ENCODE results near the gene SFSWAP. TPM values are rescaled to one million over a fixed set of nuclear protein-coding genes. Genes with fewer than 3 reads are reported as not detected.
"Not testable (repeated sequence)": the region's sequence is repeated elsewhere in the genome, so short reads cannot be mapped to it uniquely, and the experiment has no call there.

Gene SFSWAP
- polyA plus RNA-seq, 2 donors = 20.8 to 27.9 TPM

GRCh38 chr12:131678389-131679181, 32.3 kb upstream of the SFSWAP start:
- not testable (repeated sequence) for H3K36me3 ChIP-seq (ENCODE audit: control insufficient read depth in 2 of 2, insufficient read depth in 2 of 2, low read length in 1 of 2); H3K27ac ChIP-seq (ENCODE audit: low read depth in 2 of 2, low read length in 1 of 2); H3K4me3 ChIP-seq (ENCODE audit: low read depth in 1 of 2, low read length in 2 of 2); H3K9me3 ChIP-seq (ENCODE audit: control insufficient read depth in 2 of 2, insufficient read depth in 1 of 2, low read depth in 1 of 2, low read length in 1 of 2); H3K4me1 ChIP-seq (ENCODE audit: control insufficient read depth in 2 of 2, insufficient read depth in 2 of 2, low read length in 1 of 2); H3K27me3 ChIP-seq (ENCODE audit: control insufficient read depth in 1 of 2, insufficient read depth in 2 of 2, low read length in 2 of 2)
- WGBS, 2 donors = 74 to 82% methylated on average over 27 to 29 of the region's 29 CpGs

- WGBS, 2 donors = 80% methylated on average over 5 to 8 of the region's 16 CpGs
- not testable (repeated sequence) for H3K9me3 ChIP-seq (ENCODE audit: control insufficient read depth in 2 of 2, insufficient read depth in 1 of 2, low read depth in 1 of 2, low read length in 1 of 2); H3K4me1 ChIP-seq (ENCODE audit: control insufficient read depth in 2 of 2, insufficient read depth in 2 of 2, low read length in 1 of 2); H3K36me3 ChIP-seq (ENCODE audit: control insufficient read depth in 2 of 2, insufficient read depth in 2 of 2, low read length in 1 of 2); H3K27ac ChIP-seq (ENCODE audit: low read depth in 2 of 2, low read length in 1 of 2); H3K27me3 ChIP-seq (ENCODE audit: control insufficient read depth in 1 of 2, insufficient read depth in 2 of 2, low read length in 2 of 2); H3K4me3 ChIP-seq (ENCODE audit: low read depth in 1 of 2, low read length in 2 of 2)
These were observed 31.7 kb upstream of the SFSWAP start for GRCh38 chr12:131679186-131679585.

GRCh38 chr12:131679816-131680215, 31.1 kb upstream of the SFSWAP start:
- not testable (repeated sequence) for H3K9me3 ChIP-seq (ENCODE audit: control insufficient read depth in 2 of 2, insufficient read depth in 1 of 2, low read depth in 1 of 2, low read length in 1 of 2); H3K27me3 ChIP-seq (ENCODE audit: control insufficient read depth in 1 of 2, insufficient read depth in 2 of 2, low read length in 2 of 2); H3K27ac ChIP-seq (ENCODE audit: low read depth in 2 of 2, low read length in 1 of 2); H3K36me3 ChIP-seq (ENCODE audit: control insufficient read depth in 2 of 2, insufficient read depth in 2 of 2, low read length in 1 of 2); H3K4me1 ChIP-seq (ENCODE audit: control insufficient read depth in 2 of 2, insufficient read depth in 2 of 2, low read length in 1 of 2); H3K4me3 ChIP-seq (ENCODE audit: low read depth in 1 of 2, low read length in 2 of 2)
- 66 to 84% methylated on average over 5 to 14 of the region's 23 CpGs for WGBS, 2 donors

- not testable (repeated sequence) for H3K9me3 ChIP-seq (ENCODE audit: control insufficient read depth in 2 of 2, insufficient read depth in 1 of 2, low read depth in 1 of 2, low read length in 1 of 2); H3K27me3 ChIP-seq (ENCODE audit: control insufficient read depth in 1 of 2, insufficient read depth in 2 of 2, low read length in 2 of 2); H3K4me3 ChIP-seq (ENCODE audit: low read depth in 1 of 2, low read length in 2 of 2); H3K27ac ChIP-seq (ENCODE audit: low read depth in 2 of 2, low read length in 1 of 2); H3K36me3 ChIP-seq (ENCODE audit: control insufficient read depth in 2 of 2, insufficient read depth in 2 of 2, low read length in 1 of 2); H3K4me1 ChIP-seq (ENCODE audit: control insufficient read depth in 2 of 2, insufficient read depth in 2 of 2, low read length in 1 of 2)
- 74 to 76% methylated on average over 15 of the region's 18 CpGs for WGBS, 2 donors
These were observed 30.3 kb upstream of the SFSWAP start for GRCh38 chr12:131680392-131681256.

GRCh38 chr12:131681257-131681620, 29.7 kb upstream of the SFSWAP start:
- WGBS, 2 donors = 67 to 74% methylated on average over 5 of the region's 5 CpGs
- no peaks in the 10 kb centered on the region for H3K27me3 ChIP-seq (ENCODE audit: control insufficient read depth in 1 of 2, insufficient read depth in 2 of 2, low read length in 2 of 2)

GRCh38 chr12:131681746-131682509, 29.0 kb upstream of the SFSWAP start:
- WGBS, 2 donors = 28 to 34% methylated on average over 19 to 25 of the region's 25 CpGs
- H3K27me3 ChIP-seq (ENCODE audit: control insufficient read depth in 1 of 2, insufficient read depth in 2 of 2, low read length in 2 of 2); H3K9me3 ChIP-seq (ENCODE audit: control insufficient read depth in 2 of 2, insufficient read depth in 1 of 2, low read depth in 1 of 2, low read length in 1 of 2); H3K4me1 ChIP-seq (ENCODE audit: control insufficient read depth in 2 of 2, insufficient read depth in 2 of 2, low read length in 1 of 2); H3K4me3 ChIP-seq (ENCODE audit: low read depth in 1 of 2, low read length in 2 of 2); H3K36me3 ChIP-seq (ENCODE audit: control insufficient read depth in 2 of 2, insufficient read depth in 2 of 2, low read length in 1 of 2); H3K27ac ChIP-seq (ENCODE audit: low read depth in 2 of 2, low read length in 1 of 2): not testable (repeated sequence)

More at GRCh38 chr12:131681257-131681620, 29.7 kb upstream of the SFSWAP start:
- no peaks in the 10 kb centered on the region for H3K9me3 ChIP-seq (ENCODE audit: control insufficient read depth in 2 of 2, insufficient read depth in 1 of 2, low read depth in 1 of 2, low read length in 1 of 2)
- H3K4me1 ChIP-seq (ENCODE audit: control insufficient read depth in 2 of 2, insufficient read depth in 2 of 2, low read length in 1 of 2) = peaks cover 0 to 7% of the 10 kb centered on the region in 2 donors
- H3K4me3 ChIP-seq (ENCODE audit: low read depth in 1 of 2, low read length in 2 of 2) = no peak overlapping the region
- H3K27ac ChIP-seq (ENCODE audit: low read depth in 2 of 2, low read length in 1 of 2) = no peak overlapping the region
- no peaks in the 10 kb centered on the region for H3K36me3 ChIP-seq (ENCODE audit: control insufficient read depth in 2 of 2, insufficient read depth in 2 of 2, low read length in 1 of 2)

GRCh38 chr12:131682510-131682895, 28.4 kb upstream of the SFSWAP start:
- 32 to 38% methylated on average over 10 of the region's 10 CpGs for WGBS, 2 donors

GRCh38 chr12:131683266-131684014, 27.4 kb upstream of the SFSWAP start:
- Histone ChIP-seq H3K4me3 (ENCODE audit: low read depth in 1 of 2, low read length in 2 of 2) (no peak overlapping the region), H3K27me3 (ENCODE audit: control insufficient read depth in 1 of 2, insufficient read depth in 2 of 2, low read length in 2 of 2) (no peaks in the 10 kb centered on the region), H3K36me3 (ENCODE audit: control insufficient read depth in 2 of 2, insufficient read depth in 2 of 2, low read length in 1 of 2) (no peaks in the 10 kb centered on the region), H3K4me1 (ENCODE audit: control insufficient read depth in 2 of 2, insufficient read depth in 2 of 2, low read length in 1 of 2) (peaks cover 0 to 7% of the 10 kb centered on the region in 2 donors), H3K27ac (ENCODE audit: low read depth in 2 of 2, low read length in 1 of 2) (no peak overlapping the region), H3K9me3 (ENCODE audit: control insufficient read depth in 2 of 2, insufficient read depth in 1 of 2, low read depth in 1 of 2, low read length in 1 of 2) (no peaks in the 10 kb centered on the region)
- 58 to 67% methylated on average over 16 to 17 of the region's 17 CpGs for WGBS, 2 donors

More at GRCh38 chr12:131682510-131682895, 28.4 kb upstream of the SFSWAP start:
- Histone ChIP-seq H3K27me3 (ENCODE audit: control insufficient read depth in 1 of 2, insufficient read depth in 2 of 2, low read length in 2 of 2) (no peaks in the 10 kb centered on the region), H3K27ac (ENCODE audit: low read depth in 2 of 2, low read length in 1 of 2) (no peak overlapping the region), H3K4me3 (ENCODE audit: low read depth in 1 of 2, low read length in 2 of 2) (no peak overlapping the region), H3K4me1 (ENCODE audit: control insufficient read depth in 2 of 2, insufficient read depth in 2 of 2, low read length in 1 of 2) (peaks cover 0 to 7% of the 10 kb centered on the region in 2 donors), H3K9me3 (ENCODE audit: control insufficient read depth in 2 of 2, insufficient read depth in 1 of 2, low read depth in 1 of 2, low read length in 1 of 2) (no peaks in the 10 kb centered on the region), H3K36me3 (ENCODE audit: control insufficient read depth in 2 of 2, insufficient read depth in 2 of 2, low read length in 1 of 2) (no peaks in the 10 kb centered on the region)

Measured in esophagus (tissue), 2 donors.